Measurements from ENCODE around the gene RBM42.

GRCh38 chr19:35670686-35671085, 41.9 kb downstream of the RBM42 start:
- TF ChIP-seq POLR2A (IDR thresholded peaks at IDR 0.05) (no peak), CTCF (IDR thresholded peaks at IDR 0.05) (no peak)
